K562 (cell line): ENCODE data around the gene POU3F1.

Experiments
- AFF4 ChIP-seq: sonication (generic); formaldehyde crosslinking; IDR thresholded peaks from 2 replicates; pipeline ENCODE4 v1.8.0; 2023; ENCODE audit warnings: mild to moderate bottlenecking, missing genetic modification reagents
- ARID3B ChIP-seq: fragments of 250-450 bp; sonication (Bioruptor Pico); IDR thresholded peaks from 2 replicates; pipeline ENCODE4 v1.4.0; 2020; ENCODE audit warnings: borderline replicate concordance
- ARID4B ChIP-seq: sonication (generic); formaldehyde crosslinking; IDR thresholded peaks from 2 replicates; pipeline ENCODE4 v1.8.0; 2022; ENCODE audit warnings: mild to moderate bottlenecking, missing genetic modification reagents
- BRCA1 ChIP-seq, 2 experiments: fragments of 450-650 bp in 1 of 2; sonication (generic) in 1 of 2; formaldehyde crosslinking in 1 of 2; IDR thresholded peaks; 2 replicates each; pipeline versions ENCODE4 v1.5.0 to v1.6.1; 2017 to 2020; ENCODE audit warnings: mild to moderate bottlenecking in 1 of 2, missing genetic modification reagents in 1 of 2
- CCAR2 ChIP-seq: fragments of 200-400 bp; formaldehyde crosslinking; IDR thresholded peaks from 2 replicates; pipeline ENCODE4 v1.6.1; 2017; ENCODE audit warnings: mild to moderate bottlenecking, low read depth, low read length
- CTCF ChIP-seq, 3 experiments: IDR thresholded peaks in 2 of 3; conservative IDR thresholded peaks in 1 of 3; 2 replicates each; pipeline ENCODE4 v1.5.1; 2011 to 2012; ENCODE audit warnings: low read length in 3 of 3, mild to moderate bottlenecking in 3 of 3, control low read depth in 2 of 3, improper control_type of control experiment in 1 of 3, inconsistent platforms in 1 of 3, low read depth in 1 of 3, mixed read lengths in 1 of 3, moderate library complexity in 1 of 3; ENCODE audit not compliant: insufficient read depth in 2 of 3
- IRF1 ChIP-seq: sonication (generic); formaldehyde crosslinking; IDR thresholded peaks from 2 replicates; pipeline ENCODE4 v1.8.0; 2022; ENCODE audit warnings: missing genetic modification reagents, mild to moderate bottlenecking, borderline replicate concordance
- NKRF ChIP-seq: fragments of 450-650 bp; IDR thresholded peaks from 2 replicates; pipeline ENCODE4 v1.6.1; 2016; ENCODE audit warnings: borderline replicate concordance
- NR2C2 ChIP-seq, 2 experiments: fragments of 200-800 bp in 1 of 2; sonication (Bioruptor generic) in 1 of 2; sonication (generic) in 1 of 2; formaldehyde crosslinking in 1 of 2; IDR thresholded peaks; 2 replicates each; pipeline versions ENCODE4 v1.6.1 to v1.8.0; 2016 to 2022; ENCODE audit warnings: mild to moderate bottlenecking in 1 of 2, missing compliant biosample characterization in 1 of 2, missing genetic modification characterization in 1 of 2, missing genetic modification reagents in 1 of 2
- POLR2A ChIP-seq: fragments of 450-650 bp; conservative IDR thresholded peaks from 2 replicates; pipeline ENCODE4 v1.6.1; 2016
- RFX7 ChIP-seq: fragments of 250-450 bp; sonication (Bioruptor Pico); IDR thresholded peaks from 2 replicates; pipeline ENCODE4 v1.5.1; 2021; ENCODE audit warnings: mild to moderate bottlenecking
- SIN3A ChIP-seq, 2 experiments: fragments of 150-350 bp in 1 of 2; IDR thresholded peaks; 2 replicates each; pipeline ENCODE4 v1.6.1; 2011 to 2016; ENCODE audit warnings: borderline replicate concordance in 2 of 2, low read depth in 2 of 2, low read length in 2 of 2, mild to moderate bottlenecking in 2 of 2, moderate library complexity in 2 of 2; ENCODE audit not compliant: control insufficient read depth in 1 of 2
- SPI1 ChIP-seq: IDR thresholded peaks from 2 replicates; pipeline ENCODE4 v1.6.1; 2011; ENCODE audit warnings: low read depth, low read length, control low read depth, borderline replicate concordance
- ZNF274 ChIP-seq: IDR thresholded peaks from 2 replicates; pipeline ENCODE4 v1.6.1; 2011; ENCODE audit warnings: low read depth, mild to moderate bottlenecking, low read length, moderate library complexity, borderline replicate concordance

- no peak for TF ChIP-seq CTCF (IDR thresholded peaks at IDR 0.05 in 2 of 3, conservative IDR thresholded peaks at IDR 0.05 in 1 of 3; ENCODE audit: insufficient read depth in 2 of 3, low read depth in 1 of 3, low read length in 3 of 3)
- TF ChIP-seq SIN3A (IDR thresholded peaks at IDR 0.05; ENCODE audit: borderline replicate concordance in 2 of 2, control insufficient read depth in 1 of 2, low read depth in 2 of 2, low read length in 2 of 2), result no peak
- no peak for TF ChIP-seq NR2C2 (CRISPR knock-in tag; IDR thresholded peaks at IDR 0.05)
- no peak for TF ChIP-seq NR2C2 (tag; IDR thresholded peaks at IDR 0.05)
- TF ChIP-seq CCAR2, result no peak
- TF ChIP-seq IRF1 (CRISPR knock-in tag), result no peak
- no peak for TF ChIP-seq SPI1
- TF ChIP-seq ZNF274, result no peak
- TF ChIP-seq ARID3B (CRISPR knock-in tag), result no peak
- TF ChIP-seq NKRF, result no peak
- no peak for TF ChIP-seq POLR2A
- TF ChIP-seq AFF4 (CRISPR knock-in tag), result no peak
- TF ChIP-seq RFX7 (CRISPR knock-in tag), result no peak
- TF ChIP-seq BRCA1 (IDR thresholded peaks at IDR 0.05), result no peak
- no peak for TF ChIP-seq BRCA1 (CRISPR knock-in tag; IDR thresholded peaks at IDR 0.05)
- no peak for TF ChIP-seq ARID4B (CRISPR knock-in tag)
These were observed 31.0 kb upstream of the POU3F1 start for GRCh38 chr1:38077523-38078147.
